Measurements from ENCODE around the gene CENPS. TPM values are rescaled to one million over a fixed set of nuclear protein-coding genes. Genes with fewer than 3 reads are reported as not detected.

Gene CENPS
- total and polyA plus RNA-seq, 9 of the 15 experiments (the other 6 are each of a cell fraction or from before 2014, with no cell fraction given) = 10.2 to 36.0 (median 26.0) TPM

GRCh38 chr1:10451287-10451686, 21.1 kb downstream of the CENPS start:
- H3K9ac ChIP-seq (ENCODE audit: insufficient read depth in 1 of 2, low read depth in 2 of 2, low read length in 2 of 2) = no peak overlapping the region
- ChIA-PET POLR2A (interaction anchor here (0.6 to 2.9 kb wide), 4 partner anchors 11 to 233 kb away, joined by 3 to 11 read pairs (median 6); no protein-coding TSS in a partner anchor), CTCF (ENCODE audit: low intra/inter-chr PET ratio) (no interaction called here)
- FAIRE-seq (no peak), DNase-seq (ENCODE audit: extremely low read depth in 1 of 4, low spot score in 3 of 4) (no peak), ATAC-seq (no peak)
- in situ Hi-C loops (cut with MboI) (no loop called here), intact Hi-C loops (cut with micrococcal nuclease) (no loop called here)
- peaks cover 0 to 7% of the 10 kb centered on the region in 2 experiments; a peak in 1 of 5 replicates for H3K4me1 ChIP-seq (replicated peaks in 1 of 2; ENCODE audit: control insufficient read depth in 2 of 2, insufficient read depth in 2 of 2, low read length in 2 of 2)
- H2AFZ ChIP-seq (ENCODE audit: low read depth, low read length) = no peak overlapping the region
- H3K9me1 ChIP-seq (ENCODE audit: control insufficient read depth, insufficient read depth, low read length) = no peaks in the 10 kb centered on the region
- H3K4me2 ChIP-seq (ENCODE audit: insufficient read depth, low read length) = no peak overlapping the region
- no peak overlapping the region for H3K27ac ChIP-seq (ENCODE audit: extremely low read depth, low read depth, low read length)
- BruUV-seq (replicated peaks) = no TSS peak
- H3K79me2 ChIP-seq (ENCODE audit: control insufficient read depth, insufficient read depth, low read length) = no peaks in the 10 kb centered on the region
- H3K4me3 ChIP-seq = no peak overlapping the region
- H3K27me3 ChIP-seq (ENCODE audit: control insufficient read depth in 2 of 2, insufficient read depth in 2 of 2, low read length in 2 of 2) = no peaks in the 10 kb centered on the region
- WGBS (ENCODE audit: insufficient coverage, low coverage, missing lambda C conversion rate) = 72% methylated on average over 10 of the region's 10 CpGs
- H4K20me1 ChIP-seq (replicated peaks; ENCODE audit: control insufficient read depth, insufficient read depth, low read length) = no peaks in the 10 kb centered on the region
- no peaks in the 10 kb centered on the region; the same call in 1 of the 2 replicates for H3K9me3 ChIP-seq (replicated peaks; ENCODE audit: control insufficient read depth, insufficient read depth, low read depth, low read length)
- H3K36me3 ChIP-seq (ENCODE audit: control insufficient read depth, insufficient read depth, low read length) = peaks cover 4% of the 10 kb centered on the region; the same call in 2 of the 3 replicates
- TF ChIP-seq HNRNPK (IDR thresholded peaks at IDR 0.05; ENCODE audit: low read depth, low read length, poor library complexity, severe bottlenecking) (no peak), ZNF431 (CRISPR knock-in tag; IDR thresholded peaks at IDR 0.05) (no peak), ZNF239 (CRISPR knock-in tag; IDR thresholded peaks at IDR 0.05) (no peak), ZNF830 (CRISPR knock-in tag; IDR thresholded peaks at IDR 0.05) (no peak), ZBTB9 (CRISPR knock-in tag; IDR thresholded peaks at IDR 0.05) (no peak), ZBED1 (IDR thresholded peaks at IDR 0.05) (no peak), U2AF1 (optimal IDR thresholded peaks at IDR 0.05; ENCODE audit: low read depth, low read length) (no peak), AFF1 (IDR thresholded peaks at IDR 0.05; ENCODE audit: low read depth in 1 of 2, partially characterized antibody in 2 of 2) (no peak), PHF8 (IDR thresholded peaks at IDR 0.05; ENCODE audit: borderline replicate concordance, low read length) (no peak), ZNF217 (CRISPR knock-in tag; IDR thresholded peaks at IDR 0.05) (no peak), PRPF4 (IDR thresholded peaks at IDR 0.05; ENCODE audit: insufficient read depth, low read depth, low read length, poor library complexity, severe bottlenecking) (no peak), HNRNPL (IDR thresholded peaks at IDR 0.05; ENCODE audit: low read depth, low read length) (no peak)
- TF ChIP-seq, protein P1, sequence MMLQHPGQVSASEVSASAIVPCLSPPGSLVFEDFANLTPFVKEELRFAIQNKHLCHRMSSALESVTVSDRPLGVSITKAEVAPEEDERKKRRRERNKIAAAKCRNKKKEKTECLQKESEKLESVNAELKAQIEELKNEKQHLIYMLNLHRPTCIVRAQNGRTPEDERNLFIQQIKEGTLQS (IDR thresholded peaks at IDR 0.05) = no peak
- TF ChIP-seq, protein P1 (CRISPR knock-in tag; conservative IDR thresholded peaks at IDR 0.05) = no peak
- TF ChIP-seq, protein P2, sequence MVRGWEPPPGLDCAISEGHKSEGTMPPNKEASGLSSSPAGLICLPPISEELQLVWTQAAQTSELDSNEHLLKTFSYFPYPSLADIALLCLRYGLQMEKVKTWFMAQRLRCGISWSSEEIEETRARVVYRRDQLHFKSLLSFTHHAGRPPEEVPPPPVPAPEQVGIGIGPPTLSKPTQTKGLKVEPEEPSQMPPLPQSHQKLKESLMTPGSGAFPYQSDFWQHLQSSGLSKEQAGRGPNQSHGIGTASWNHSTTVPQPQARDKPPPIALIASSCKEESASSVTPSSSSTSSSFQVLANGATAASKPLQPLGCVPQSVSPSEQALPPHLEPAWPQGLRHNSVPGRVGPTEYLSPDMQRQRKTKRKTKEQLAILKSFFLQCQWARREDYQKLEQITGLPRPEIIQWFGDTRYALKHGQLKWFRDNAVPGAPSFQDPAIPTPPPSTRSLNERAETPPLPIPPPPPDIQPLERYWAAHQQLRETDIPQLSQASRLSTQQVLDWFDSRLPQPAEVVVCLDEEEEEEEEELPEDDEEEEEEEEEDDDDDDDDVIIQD (CRISPR knock-in tag; IDR thresholded peaks at IDR 0.05) = no peak

Data from K562 (cell line).